HepG2 (cell line): ENCODE results near the gene NCF2. TPM values are rescaled to one million over a fixed set of nuclear protein-coding genes. Genes with fewer than 3 reads are reported as not detected.

Experiments
- ATF5 ChIP-seq: sonication (generic); formaldehyde crosslinking; IDR thresholded peaks from 2 replicates; pipeline ENCODE4 v1.4.0; 2020; ENCODE audit warnings: mild to moderate bottlenecking, low read depth, missing genetic modification reagents
- DPF2 ChIP-seq: sonication (generic); formaldehyde crosslinking; IDR thresholded peaks from 2 replicates; pipeline ENCODE4 v1.4.0; 2020; ENCODE audit warnings: mild to moderate bottlenecking, low read depth, missing genetic modification reagents, borderline replicate concordance
- HNF4G ChIP-seq, 2 experiments: sonication (generic) in 1 of 2; formaldehyde crosslinking in 1 of 2; IDR thresholded peaks; 2 replicates each; pipeline versions ENCODE4 v1.4.0 to v1.6.1; 2011 to 2020; ENCODE audit warnings: borderline replicate concordance in 2 of 2, low read depth in 2 of 2, mild to moderate bottlenecking in 2 of 2, low read length in 1 of 2, missing genetic modification reagents in 1 of 2, moderate library complexity in 1 of 2
- IRF9 ChIP-seq: sonication (generic); formaldehyde crosslinking; IDR thresholded peaks from 2 replicates; pipeline ENCODE4 v1.8.0; 2022; ENCODE audit warnings: missing genetic modification reagents, mild to moderate bottlenecking, borderline replicate concordance
- ISX ChIP-seq: sonication (generic); formaldehyde crosslinking; conservative IDR thresholded peaks from 2 replicates; pipeline ENCODE4 v1.5.0; 2020; ENCODE audit warnings: missing genetic modification reagents
- MTA1 ChIP-seq: sonication (generic); formaldehyde crosslinking; IDR thresholded peaks from 2 replicates; pipeline ENCODE4 v1.4.0; 2020; ENCODE audit warnings: missing genetic modification reagents, mild to moderate bottlenecking, borderline replicate concordance
- MTERF4 ChIP-seq: sonication (generic); formaldehyde crosslinking; IDR thresholded peaks from 2 replicates; pipeline ENCODE4 v1.8.0; 2023; ENCODE audit warnings: mild to moderate bottlenecking, missing genetic modification reagents
- MZF1 ChIP-seq: sonication (generic); formaldehyde crosslinking; IDR thresholded peaks from 2 replicates; pipeline ENCODE4 v1.8.1; 2023; ENCODE audit warnings: mild to moderate bottlenecking, missing genetic modification reagents, borderline replicate concordance
- PCBP1 ChIP-seq: fragments of 200-400 bp; formaldehyde crosslinking; IDR thresholded peaks from 2 replicates; pipeline ENCODE4 v1.6.1; 2017; ENCODE audit warnings: mild to moderate bottlenecking, low read depth, low read length, borderline replicate concordance
- PHF20 ChIP-seq: sonication (generic); formaldehyde crosslinking; IDR thresholded peaks from 2 replicates; pipeline ENCODE4 v1.5.0; 2020; ENCODE audit warnings: mild to moderate bottlenecking, missing genetic modification reagents
- RELA ChIP-seq: sonication (generic); formaldehyde crosslinking; IDR thresholded peaks from 2 replicates; pipeline ENCODE4 v1.4.0; 2020; ENCODE audit warnings: missing genetic modification reagents
- SOX5 ChIP-seq: IDR thresholded peaks from 2 replicates; pipeline ENCODE4 v1.6.1; 2016; ENCODE audit warnings: borderline replicate concordance
- SSRP1 ChIP-seq: IDR thresholded peaks from 2 replicates; pipeline ENCODE4 v1.6.1; 2016; ENCODE audit warnings: control low read depth
- TRIM24 ChIP-seq: sonication (generic); formaldehyde crosslinking; IDR thresholded peaks from 2 replicates; pipeline ENCODE4 v1.8.0; 2022; ENCODE audit warnings: mild to moderate bottlenecking, missing genetic modification reagents
- ZBTB49 ChIP-seq: sonication (generic); formaldehyde crosslinking; IDR thresholded peaks from 2 replicates; pipeline ENCODE4 v1.4.0; 2020; ENCODE audit warnings: missing genetic modification reagents, borderline replicate concordance
- ZKSCAN1 ChIP-seq: fragments of 150-350 bp; IDR thresholded peaks from 2 replicates; pipeline ENCODE4 v1.6.1; 2014; ENCODE audit warnings: low read length
- ZNF121 ChIP-seq: sonication (generic); formaldehyde crosslinking; IDR thresholded peaks from 2 replicates; pipeline ENCODE4 v1.5.0; 2020; ENCODE audit warnings: mild to moderate bottlenecking, missing genetic modification reagents
- ZNF333 ChIP-seq: sonication (generic); formaldehyde crosslinking; IDR thresholded peaks from 2 replicates; pipeline ENCODE4 v1.4.0; 2020; ENCODE audit warnings: mild to moderate bottlenecking, missing genetic modification reagents, borderline replicate concordance
- ZNF430 ChIP-seq: sonication (generic); formaldehyde crosslinking; IDR thresholded peaks from 2 replicates; pipeline ENCODE4 v1.9.0; 2021; ENCODE audit warnings: mild to moderate bottlenecking, missing genetic modification reagents
- ZNF747 ChIP-seq: sonication (generic); formaldehyde crosslinking; IDR thresholded peaks from 2 replicates; pipeline ENCODE4 v1.8.1; 2023; ENCODE audit warnings: missing genetic modification reagents, mild to moderate bottlenecking, borderline replicate concordance
- polyA plus RNA-seq, 8 experiments: library from polyadenylated mRNA; depleted of rRNA in 3 of 8; stranded (reverse) in 7 of 8; unstranded in 1 of 8; fragments of >200 nt; fragmentation: Illumina TruSeq in 4 of 8; extraction: Trizol in 4 of 8; gene quantifications; 2 replicates each; pipeline versions ENCODE4 v1.2.1 to v1.2.3, GENCODE V29; 2011 to 2016; ENCODE audit warnings: low read depth in 4 of 8, missing spikeins in 1 of 8, mixed read lengths in 1 of 8; ENCODE audit not compliant: insufficient read depth in 1 of 8
- total RNA-seq, 5 experiments: library from RNA; depleted of rRNA; stranded (reverse); fragments of >200 nt; fragmentation: Illumina TruSeq; extraction: Trizol; gene quantifications; 2 replicates each; pipeline ENCODE4 v1.2.3, GENCODE V29; 2016; ENCODE audit warnings: low read depth in 1 of 5
- TF ChIP-seq, protein P1 (sequence below): IDR thresholded peaks from 2 replicates; pipeline ENCODE4 v1.6.1; 2016; ENCODE audit warnings: missing genetic modification reagents, missing compliant biosample characterization
- TF ChIP-seq, protein P2 (sequence below): sonication (generic); formaldehyde crosslinking; IDR thresholded peaks from 2 replicates; pipeline ENCODE4 v1.4.0; 2020; ENCODE audit warnings: missing genetic modification reagents, borderline replicate concordance

NCF2 gene
- total and polyA plus RNA-seq, 2 of the 13 experiments (the other 11 are each of a cell fraction or from before 2014, with no cell fraction given) = 0.18 to 0.46 TPM

- peak; percentile 41; the same call in 1 of the 2 replicates for TF ChIP-seq MTERF4 (CRISPR knock-in tag)
- TF ChIP-seq, protein P1, sequence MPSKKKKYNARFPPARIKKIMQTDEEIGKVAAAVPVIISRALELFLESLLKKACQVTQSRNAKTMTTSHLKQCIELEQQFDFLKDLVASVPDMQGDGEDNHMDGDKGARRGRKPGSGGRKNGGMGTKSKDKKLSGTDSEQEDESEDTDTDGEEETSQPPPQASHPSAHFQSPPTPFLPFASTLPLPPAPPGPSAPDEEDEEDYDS (CRISPR knock-in tag) = no peak
- no peak for TF ChIP-seq ZKSCAN1
- TF ChIP-seq ZNF121 (CRISPR knock-in tag) = 0 out of 2 replicates have a peak, but pooled peaks have one; percentile 13
- TF ChIP-seq MTA1 (CRISPR knock-in tag) = 0 out of 2 replicates have a peak, but pooled peaks have one; percentile 3
- no peak for TF ChIP-seq ZNF430 (CRISPR knock-in tag)
- TF ChIP-seq ZNF333 (CRISPR knock-in tag) = no peak
- no peak; the same call in 1 of the 2 replicates for TF ChIP-seq ZNF747 (CRISPR knock-in tag)
- TF ChIP-seq ISX (CRISPR knock-in tag) = no peak
- TF ChIP-seq IRF9 (CRISPR knock-in tag) = no peak
- TF ChIP-seq SSRP1 (CRISPR knock-in tag) = no peak
- 0 out of 2 replicates have a peak, but pooled peaks have one; percentile 20 for TF ChIP-seq HNF4G (IDR thresholded peaks at IDR 0.05; ENCODE audit: borderline replicate concordance, low read depth, low read length)
- peak; percentile 39; the same call in 1 of the 2 replicates for TF ChIP-seq HNF4G (CRISPR knock-in tag; IDR thresholded peaks at IDR 0.05; ENCODE audit: borderline replicate concordance, low read depth)
- no peak for TF ChIP-seq ZBTB49 (CRISPR knock-in tag)
- TF ChIP-seq TRIM24 (CRISPR knock-in tag) = no peak
- TF ChIP-seq RELA = peak; percentile 84; the same call in 1 of the 2 replicates
- 0 out of 2 replicates have a peak, but pooled peaks have one; percentile 43 for TF ChIP-seq DPF2 (CRISPR knock-in tag)
- no peak for TF ChIP-seq ATF5 (CRISPR knock-in tag)
- TF ChIP-seq, protein P2, sequence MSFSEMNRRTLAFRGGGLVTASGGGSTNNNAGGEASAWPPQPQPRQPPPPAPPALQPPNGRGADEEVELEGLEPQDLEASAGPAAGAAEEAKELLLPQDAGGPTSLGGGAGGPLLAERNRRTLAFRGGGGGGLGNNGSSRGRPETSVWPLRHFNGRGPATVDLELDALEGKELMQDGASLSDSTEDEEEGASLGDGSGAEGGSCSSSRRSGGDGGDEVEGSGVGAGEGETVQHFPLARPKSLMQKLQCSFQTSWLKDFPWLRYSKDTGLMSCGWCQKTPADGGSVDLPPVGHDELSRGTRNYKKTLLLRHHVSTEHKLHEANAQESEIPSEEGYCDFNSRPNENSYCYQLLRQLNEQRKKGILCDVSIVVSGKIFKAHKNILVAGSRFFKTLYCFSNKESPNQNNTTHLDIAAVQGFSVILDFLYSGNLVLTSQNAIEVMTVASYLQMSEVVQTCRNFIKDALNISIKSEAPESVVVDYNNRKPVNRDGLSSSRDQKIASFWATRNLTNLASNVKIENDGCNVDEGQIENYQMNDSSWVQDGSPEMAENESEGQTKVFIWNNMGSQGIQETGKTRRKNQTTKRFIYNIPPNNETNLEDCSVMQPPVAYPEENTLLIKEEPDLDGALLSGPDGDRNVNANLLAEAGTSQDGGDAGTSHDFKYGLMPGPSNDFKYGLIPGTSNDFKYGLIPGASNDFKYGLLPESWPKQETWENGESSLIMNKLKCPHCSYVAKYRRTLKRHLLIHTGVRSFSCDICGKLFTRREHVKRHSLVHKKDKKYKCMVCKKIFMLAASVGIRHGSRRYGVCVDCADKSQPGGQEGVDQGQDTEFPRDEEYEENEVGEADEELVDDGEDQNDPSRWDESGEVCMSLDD = no peak
- no peak for TF ChIP-seq PCBP1
- TF ChIP-seq PHF20 (CRISPR knock-in tag) = no peak
- 0 out of 2 replicates have a peak, but pooled peaks have one; percentile 15 for TF ChIP-seq MZF1 (CRISPR knock-in tag)
- TF ChIP-seq SOX5 (CRISPR knock-in tag) = 0 out of 2 replicates have a peak, but pooled peaks have one; percentile 29
Observed at GRCh38 chr1:183636334-183636682, 46.0 kb upstream of the NCF2 start (continued).
